Stimulated activated CD4-positive, alpha-beta T cell treated with anti-CD3 and anti-CD28 coated beads, TNF-alpha, amount 100 ng/mL, for 48 hours (primary cell): ENCODE measurements around the gene BSPRY.
"Not testable (repeated sequence)": the region's sequence is repeated elsewhere in the genome, so short reads cannot be mapped to it uniquely, and the experiment has no call there.

Experiments
- DNase-seq, 3 donors: peaks; one replicate each; pipeline ENCODE4 v3.0.0-alpha.2; 2020; ENCODE audit warnings: low read depth in 3 of 3

Gene BSPRY

GRCh38 chr9:113370806-113371325 lies 21.5 kb downstream of the BSPRY start:
- DNase-seq: no peak

GRCh38 chr9:113372059-113372458 lies 22.7 kb downstream of the BSPRY start:
- no peak for DNase-seq

- no peak for DNase-seq
These were observed 23.9 kb downstream of the BSPRY start for GRCh38 chr9:113373256-113373655.

GRCh38 chr9:113373676-113374392 lies 24.5 kb downstream of the BSPRY start:
- no peak for DNase-seq

- no peak for DNase-seq
These were observed 26.0 kb downstream of the BSPRY start for GRCh38 chr9:113375057-113376023.

- peak; percentile 55 to 83 (median 58) for DNase-seq
These were observed 27.6 kb downstream of the BSPRY start, which contains the start of gene HDHD3 for GRCh38 chr9:113376634-113377567. TSS of gene HDHD3 (minus strand) at chr9:113376986. CDS start at chr9:113374354, 2,632 bp downstream.

- DNase-seq: not testable (repeated sequence)
These were observed 29.9 kb downstream of the BSPRY start for GRCh38 chr9:113379094-113379828.

- DNase-seq: not testable (repeated sequence)
These were observed 30.5 kb downstream of the BSPRY start for GRCh38 chr9:113379829-113380210.

- no peak for DNase-seq
These were observed 31.6 kb downstream of the BSPRY start for GRCh38 chr9:113380869-113381378.

GRCh38 chr9:113381441-113381840 lies 32.1 kb downstream of the BSPRY start:
- DNase-seq: not testable (repeated sequence)

- DNase-seq: no peak
These were observed 32.6 kb downstream of the BSPRY start for GRCh38 chr9:113381909-113382411.

- DNase-seq: no peak
These were observed 37.4 kb downstream of the BSPRY start for GRCh38 chr9:113386571-113387393.

GRCh38 chr9:113387560-113388230 lies 38.4 kb downstream of the BSPRY start:
- DNase-seq: no peak

- no peak for DNase-seq
These were observed 39.5 kb downstream of the BSPRY start for GRCh38 chr9:113388833-113389232.

GRCh38 chr9:113389451-113389850 lies 40.1 kb downstream of the BSPRY start:
- no peak for DNase-seq

- DNase-seq: no peak
These were observed 41.0 kb downstream of the BSPRY start for GRCh38 chr9:113390192-113390960.

GRCh38 chr9:113391917-113392316 lies 42.6 kb downstream of the BSPRY start:
- no peak for DNase-seq

GRCh38 chr9:113393281-113393680 lies 43.9 kb downstream of the BSPRY start:
- DNase-seq: no peak
